Astrocyte of the spinal cord (primary cell): Measurements from ENCODE around the gene MUTYH.
"Not testable (repeated sequence)": the region's sequence is repeated elsewhere in the genome, so short reads cannot be mapped to it uniquely, and the experiment has no call there.

ENCODE experiments used
- DNase-seq: peaks from one replicate; pipeline ENCODE4 v3.0.0; 2011; ENCODE audit warnings: low read depth, low spot score
- H3K4me3 ChIP-seq: 2 replicates; pipeline ENCODE4 v1.5.1; 2011; ENCODE audit warnings: low read depth, mild to moderate bottlenecking, low read length, moderate library complexity
- in situ Hi-C: cut with HindIII; loops from 2 replicates; pipeline ENCODE4 v1.10.0; 2017; ENCODE audit warnings: low sequenced_read_pairs
- TF ChIP-seq, protein P1 (sequence below): IDR thresholded peaks from 2 replicates; pipeline ENCODE4 v1.5.1; 2012; ENCODE audit warnings: low read depth, mild to moderate bottlenecking, low read length, inconsistent platforms

The MUTYH gene

DNA sequence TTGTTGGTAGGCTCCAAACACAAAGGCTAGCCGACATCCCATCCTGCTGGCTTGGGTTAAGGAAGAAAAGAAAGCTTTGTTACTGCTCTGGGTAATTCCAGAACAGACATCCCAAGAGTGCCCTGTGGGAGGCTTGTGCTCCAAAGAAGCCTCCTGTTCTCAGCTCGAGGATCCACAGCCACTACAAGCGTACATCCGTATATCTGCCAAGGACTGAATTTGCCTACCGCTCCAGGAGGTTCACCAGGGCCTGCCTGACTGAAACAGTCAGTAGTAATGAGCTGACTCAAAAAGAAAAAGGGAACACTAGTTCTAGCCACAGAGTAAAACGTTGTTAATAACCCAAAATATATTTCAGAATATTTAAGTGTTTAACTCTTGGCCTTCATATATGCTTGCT, 24.8 kb upstream of the MUTYH start:
- TF ChIP-seq, protein P1, sequence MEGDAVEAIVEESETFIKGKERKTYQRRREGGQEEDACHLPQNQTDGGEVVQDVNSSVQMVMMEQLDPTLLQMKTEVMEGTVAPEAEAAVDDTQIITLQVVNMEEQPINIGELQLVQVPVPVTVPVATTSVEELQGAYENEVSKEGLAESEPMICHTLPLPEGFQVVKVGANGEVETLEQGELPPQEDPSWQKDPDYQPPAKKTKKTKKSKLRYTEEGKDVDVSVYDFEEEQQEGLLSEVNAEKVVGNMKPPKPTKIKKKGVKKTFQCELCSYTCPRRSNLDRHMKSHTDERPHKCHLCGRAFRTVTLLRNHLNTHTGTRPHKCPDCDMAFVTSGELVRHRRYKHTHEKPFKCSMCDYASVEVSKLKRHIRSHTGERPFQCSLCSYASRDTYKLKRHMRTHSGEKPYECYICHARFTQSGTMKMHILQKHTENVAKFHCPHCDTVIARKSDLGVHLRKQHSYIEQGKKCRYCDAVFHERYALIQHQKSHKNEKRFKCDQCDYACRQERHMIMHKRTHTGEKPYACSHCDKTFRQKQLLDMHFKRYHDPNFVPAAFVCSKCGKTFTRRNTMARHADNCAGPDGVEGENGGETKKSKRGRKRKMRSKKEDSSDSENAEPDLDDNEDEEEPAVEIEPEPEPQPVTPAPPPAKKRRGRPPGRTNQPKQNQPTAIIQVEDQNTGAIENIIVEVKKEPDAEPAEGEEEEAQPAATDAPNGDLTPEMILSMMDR: no peak
- no peak overlapping the region for H3K4me3 ChIP-seq
- DNase-seq: no peak
- in situ Hi-C loops: no loop called here

DNA sequence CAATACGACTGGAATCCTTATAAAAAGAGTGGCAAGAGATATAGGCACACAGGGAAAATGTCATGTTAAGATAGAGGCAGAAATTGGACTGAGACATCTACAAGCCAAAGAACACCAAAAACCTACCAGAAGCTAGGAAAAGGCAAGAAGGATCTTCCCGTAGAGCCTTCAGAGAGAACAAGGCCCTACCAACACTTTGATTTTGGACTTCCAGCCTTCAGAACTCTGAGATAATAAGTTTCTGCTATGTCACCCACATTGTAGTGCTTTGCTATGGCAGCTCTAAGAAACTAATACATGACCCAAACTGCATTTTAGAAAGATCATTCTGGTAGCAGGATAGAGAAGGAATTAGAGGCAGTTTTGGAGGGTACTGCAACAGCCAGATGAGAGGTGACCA, 24.1 kb upstream of the MUTYH start:
- in situ Hi-C loops: no loop called here
- TF ChIP-seq, protein P1: no peak
- no peak for DNase-seq

DNA sequence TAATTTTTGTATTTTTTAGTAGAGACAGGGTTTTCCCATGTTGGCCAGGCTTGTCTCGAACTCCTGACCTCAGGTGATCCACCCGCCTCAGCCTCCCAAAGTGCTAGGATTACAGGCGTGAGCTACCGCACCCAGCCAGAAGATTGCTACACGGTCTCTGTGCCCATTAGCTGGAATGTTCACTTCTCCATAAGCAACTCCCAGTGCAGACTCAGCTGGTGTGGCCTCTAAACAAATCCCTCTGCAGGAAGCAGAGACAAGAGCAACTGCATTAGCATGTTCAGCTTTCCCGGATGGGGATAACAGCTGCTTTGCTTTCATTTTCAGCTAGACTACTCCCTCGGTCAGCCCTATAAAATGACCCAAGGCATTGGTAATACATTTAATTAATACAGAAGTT, 20.7 kb upstream of the MUTYH start:
- peak; percentile 38 for DNase-seq
- in situ Hi-C loops, H3K4me3 ChIP-seq: not testable (repeated sequence)

More for the DNA sequence above, 24.1 kb upstream of the MUTYH start:
- H3K4me3 ChIP-seq: no peak overlapping the region

DNA sequence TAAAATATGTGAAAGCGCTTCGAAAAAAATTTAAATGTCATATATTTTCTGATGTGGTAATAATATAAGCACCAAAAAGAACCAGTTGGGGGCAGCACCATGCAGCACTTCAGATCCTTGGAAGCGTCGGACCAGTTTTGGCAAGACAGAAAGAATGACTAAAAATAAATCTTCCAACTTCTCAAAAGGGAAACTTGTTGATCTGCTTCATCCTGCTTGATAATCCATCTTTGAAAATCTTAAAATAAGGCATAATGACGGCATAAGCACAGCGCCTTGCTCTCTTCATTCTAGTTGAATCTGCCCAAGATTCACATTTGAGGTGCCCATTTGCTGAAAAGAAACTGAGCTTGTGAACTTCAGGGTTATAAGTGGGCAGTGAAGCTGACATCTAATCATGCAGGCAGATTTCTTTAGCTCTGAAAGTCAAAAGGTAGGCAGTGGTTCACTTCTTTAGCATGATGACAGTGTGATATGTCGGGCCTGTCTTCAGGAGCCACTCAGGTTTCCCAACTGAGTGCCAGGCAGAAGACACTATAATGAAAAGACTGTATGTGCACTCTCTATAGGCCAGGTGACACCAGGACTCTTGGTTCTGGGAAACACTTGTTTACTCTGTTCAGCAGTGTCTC, 19.8 kb upstream of the MUTYH start:
- H3K4me3 ChIP-seq: no peak overlapping the region
- TF ChIP-seq, protein P1: peak; percentile 59
- peak; percentile 69 for DNase-seq
- in situ Hi-C loops: no loop called here

DNA sequence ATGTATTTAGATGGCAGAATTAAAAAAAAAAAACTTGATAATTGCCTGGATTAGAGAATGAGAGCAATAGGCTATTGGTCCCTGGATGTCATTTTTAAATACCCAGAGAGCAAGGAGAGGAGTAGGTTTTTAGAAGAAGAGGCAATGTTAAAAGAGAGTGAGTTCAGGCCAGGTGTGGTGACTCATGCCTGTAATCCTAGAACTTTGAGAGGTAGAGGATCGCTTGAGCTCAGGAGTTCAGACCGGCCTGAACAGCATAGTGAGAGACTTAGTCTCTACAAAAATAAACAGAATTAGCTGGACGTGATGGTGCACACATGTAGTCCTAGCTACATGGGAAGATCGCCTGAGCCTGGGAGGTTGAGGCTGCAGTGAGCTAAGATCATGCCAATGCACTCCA, 15.9 kb upstream of the MUTYH start:
- in situ Hi-C loops: no loop called here
- DNase-seq: no peak
- no peak overlapping the region for H3K4me3 ChIP-seq
- TF ChIP-seq, protein P1: no peak

DNA sequence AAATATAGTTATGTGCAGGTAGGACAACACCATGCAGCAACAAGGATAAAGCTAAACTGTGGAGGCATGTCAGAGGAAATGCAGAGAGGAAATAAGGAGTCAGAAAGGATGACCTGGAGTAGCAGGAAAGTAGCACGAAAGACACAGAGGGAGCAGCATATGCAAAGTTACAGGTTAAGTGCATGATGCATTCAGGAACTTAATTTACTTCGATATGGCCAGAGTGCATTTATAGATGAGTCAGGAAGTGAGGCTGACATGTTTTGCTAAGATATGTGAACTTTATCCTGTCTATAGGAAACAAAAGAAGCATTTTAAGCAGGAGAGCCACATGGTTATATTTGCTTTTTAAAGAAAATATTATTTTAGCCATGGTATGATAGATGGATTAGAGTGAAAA, 15.4 kb upstream of the MUTYH start:
- in situ Hi-C loops: no loop called here
- H3K4me3 ChIP-seq: no peak overlapping the region
- TF ChIP-seq, protein P1: no peak
- no peak for DNase-seq

DNA sequence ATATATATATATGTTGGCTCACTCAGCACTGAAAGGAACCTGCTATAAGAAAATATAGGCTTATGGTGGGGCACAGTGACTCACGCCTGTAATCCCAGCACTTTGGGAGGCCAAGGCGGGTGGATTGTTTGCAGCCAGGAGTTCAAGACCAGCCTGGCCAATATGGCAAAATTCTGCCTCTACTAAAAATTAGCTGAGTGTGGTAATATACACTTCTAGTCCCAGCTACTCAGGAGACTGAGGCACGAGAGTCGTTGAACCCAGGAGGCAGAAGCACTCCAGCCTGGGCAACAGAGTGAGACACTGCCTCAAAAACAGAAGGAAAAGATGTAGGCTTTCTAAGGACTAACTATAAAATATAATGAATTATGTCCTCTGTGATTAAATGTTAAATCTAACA, 14.6 kb upstream of the MUTYH start:
- TF ChIP-seq, protein P1: no peak
- in situ Hi-C loops: no loop called here
- no peak overlapping the region for H3K4me3 ChIP-seq
- no peak for DNase-seq
